Cerebellar nuclear complex (tissue), 1 donor: ENCODE measurements around the gene GNAO1.

ENCODE experiments used
- DNase-seq, 2 experiments: peaks; one replicate each; lab custom pipeline; 2025; lab: John Stamatoyannopoulos, UW

GNAO1 gene

DNA sequence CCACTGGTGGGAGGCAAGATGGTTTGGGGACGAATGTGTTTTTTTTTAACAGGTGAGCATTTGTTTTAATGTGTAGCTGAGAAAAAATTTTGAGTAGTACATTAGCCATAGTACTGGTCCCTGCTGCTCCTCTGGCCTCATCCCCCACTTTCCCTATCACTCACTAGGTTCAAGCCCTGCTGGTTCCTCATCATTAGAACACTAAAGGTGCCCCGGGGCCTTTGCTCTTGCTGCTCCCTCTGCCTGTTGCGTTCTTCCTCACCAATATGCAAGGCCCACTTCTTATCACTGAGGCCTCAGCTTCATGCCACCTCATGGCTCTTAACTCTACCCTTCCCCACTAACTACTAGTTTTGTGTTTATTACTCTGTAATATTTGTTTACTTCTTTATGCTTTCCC lies 74.5 kb downstream of the GNAO1 start:
- no peak for DNase-seq

DNA sequence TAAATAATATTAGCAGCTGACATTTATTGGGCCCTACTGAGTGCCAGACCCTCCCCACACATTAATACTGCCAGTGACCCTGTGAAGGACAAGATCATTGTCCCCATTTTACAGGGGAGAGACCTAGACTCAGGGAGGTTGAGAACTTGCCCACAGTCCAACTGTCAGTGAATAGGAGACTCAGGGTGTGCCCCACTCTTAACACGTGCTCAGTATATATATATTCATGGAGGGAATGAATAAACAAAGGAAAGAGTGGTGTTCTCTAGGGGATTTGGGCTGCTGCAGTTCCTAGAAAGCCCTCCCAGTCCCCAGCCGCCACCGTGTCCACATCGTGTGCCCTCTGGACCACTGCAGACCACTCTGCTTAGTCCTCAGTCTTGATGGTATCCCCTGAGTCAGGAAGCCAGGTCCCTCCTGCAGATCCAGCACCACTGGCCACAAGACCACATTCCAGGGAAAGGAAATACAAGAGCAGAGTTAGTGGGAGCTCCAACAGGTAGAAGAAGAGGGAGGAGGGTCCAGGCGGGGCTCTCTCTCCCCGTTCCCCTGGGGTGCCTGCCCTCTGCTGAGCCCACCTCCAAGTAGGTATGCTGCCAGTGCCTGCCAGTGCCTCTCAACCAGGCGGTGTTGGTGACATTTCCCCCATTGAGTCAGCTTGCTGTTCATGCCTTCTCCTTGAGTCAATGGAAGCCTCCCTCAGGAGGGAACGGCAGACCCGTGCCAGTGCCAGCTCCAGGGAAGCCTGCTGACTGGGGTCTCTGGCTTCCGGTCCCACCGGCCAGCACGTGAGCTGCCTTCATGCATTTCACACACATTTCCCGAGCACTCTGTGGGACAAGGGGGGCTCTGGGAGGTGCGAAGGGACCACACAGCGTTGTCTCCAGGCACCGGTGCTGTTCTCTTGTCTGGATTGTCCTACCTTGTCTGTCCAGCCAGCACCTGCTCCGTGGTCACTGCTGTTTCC lies 75.6 kb downstream of the GNAO1 start:
- no peak for DNase-seq

DNA sequence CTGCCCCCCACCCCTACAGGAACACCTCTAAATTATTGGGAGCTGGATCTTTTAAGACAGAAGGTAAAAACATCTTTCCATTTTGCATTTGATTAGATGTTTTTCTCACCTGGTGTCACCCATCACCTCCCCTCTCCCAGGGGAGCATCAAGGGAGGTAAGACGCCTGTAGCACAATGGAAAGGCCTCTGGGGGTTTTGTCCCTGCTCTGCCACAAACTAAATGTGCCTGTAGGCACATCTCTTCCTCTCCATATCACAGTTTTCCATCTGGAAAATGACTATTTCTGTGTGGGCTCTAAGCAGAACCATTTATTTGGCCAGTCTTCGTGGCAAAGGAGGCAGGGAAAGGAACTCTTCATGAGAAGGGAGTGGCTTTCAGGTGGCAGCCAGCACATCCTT lies 76.6 kb downstream of the GNAO1 start:
- no peak for DNase-seq

DNA sequence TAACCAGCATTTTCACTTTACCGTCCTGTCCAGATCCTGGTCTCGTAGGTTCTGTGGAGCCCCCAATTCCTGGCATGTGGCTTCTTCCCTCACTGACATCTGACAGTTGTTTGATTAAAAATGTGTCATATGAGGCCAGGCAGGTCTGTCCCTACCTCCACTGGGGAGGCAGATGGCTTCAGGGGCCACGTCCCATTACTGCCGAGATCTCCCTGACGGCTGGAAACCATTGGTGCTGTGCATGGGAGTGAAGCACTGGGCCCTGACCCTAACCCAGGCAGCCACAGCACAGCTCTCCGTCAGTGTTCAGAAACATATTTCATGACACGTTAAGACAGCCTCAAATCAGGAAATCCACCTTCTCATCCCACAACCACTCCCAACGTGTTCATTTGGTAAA lies 77.5 kb downstream of the GNAO1 start:
- no peak for DNase-seq

DNA sequence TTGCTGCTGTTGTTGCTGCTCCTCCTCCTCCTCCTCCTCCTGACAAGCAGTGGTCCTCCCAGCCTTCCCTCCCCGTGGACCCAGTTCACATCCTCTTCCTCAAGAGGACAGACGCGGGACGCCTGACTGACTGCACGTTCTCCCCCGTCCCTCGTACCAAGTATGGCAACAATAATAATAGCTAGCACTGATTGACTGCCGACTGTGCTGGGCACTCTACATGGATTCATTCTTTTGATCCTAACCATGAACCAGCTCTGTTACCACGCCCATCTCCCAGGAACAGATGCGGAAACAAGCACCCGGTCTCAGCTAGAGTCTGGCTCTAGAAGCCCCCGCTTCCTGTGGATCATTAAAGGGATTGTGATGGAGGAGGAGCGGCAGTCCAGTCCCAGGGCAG lies 78.0 kb downstream of the GNAO1 start:
- no peak for DNase-seq

DNA sequence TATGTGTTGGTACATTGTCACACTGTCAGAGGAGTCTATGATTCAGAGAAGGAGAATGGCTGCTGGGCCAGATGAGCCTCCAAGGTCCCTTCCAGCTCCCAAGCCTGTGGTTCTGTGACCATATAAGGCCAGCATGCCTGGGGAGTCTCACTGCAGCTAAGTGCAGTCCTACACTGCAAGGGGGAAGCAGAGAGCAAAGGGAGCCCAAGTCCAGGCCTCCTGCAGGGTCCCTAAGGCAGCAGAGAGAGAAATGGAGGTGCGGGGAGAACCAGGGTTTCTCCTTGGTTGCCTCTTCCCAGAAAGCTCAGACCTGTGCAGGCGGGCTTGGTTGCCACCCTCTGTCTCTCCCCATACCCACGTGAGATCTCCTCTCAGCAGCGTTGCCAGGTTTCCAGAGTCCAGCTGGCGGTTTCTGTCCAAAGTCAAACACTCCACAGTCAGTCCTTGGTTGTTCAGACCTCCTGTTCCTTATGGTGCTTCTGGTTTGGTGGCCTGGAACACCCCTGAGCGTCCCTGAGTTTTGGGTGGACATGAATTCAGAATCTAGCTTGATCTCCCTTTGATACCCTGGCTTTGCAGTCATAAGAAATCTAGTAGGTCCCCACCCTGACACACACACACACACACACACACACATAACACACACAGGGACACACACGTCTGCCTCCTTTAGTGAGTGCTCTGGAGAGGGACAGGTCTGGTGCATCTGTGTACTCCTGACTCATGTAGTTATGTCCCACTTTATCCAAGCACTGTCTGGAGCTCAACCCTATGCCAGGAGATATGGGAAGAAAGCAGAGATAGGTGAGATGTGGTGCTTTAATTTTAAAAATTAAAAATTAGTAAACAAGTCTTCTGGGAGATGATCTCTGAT lies 78.8 kb downstream of the GNAO1 start:
- peak; percentile 31 to 81 for DNase-seq

DNA sequence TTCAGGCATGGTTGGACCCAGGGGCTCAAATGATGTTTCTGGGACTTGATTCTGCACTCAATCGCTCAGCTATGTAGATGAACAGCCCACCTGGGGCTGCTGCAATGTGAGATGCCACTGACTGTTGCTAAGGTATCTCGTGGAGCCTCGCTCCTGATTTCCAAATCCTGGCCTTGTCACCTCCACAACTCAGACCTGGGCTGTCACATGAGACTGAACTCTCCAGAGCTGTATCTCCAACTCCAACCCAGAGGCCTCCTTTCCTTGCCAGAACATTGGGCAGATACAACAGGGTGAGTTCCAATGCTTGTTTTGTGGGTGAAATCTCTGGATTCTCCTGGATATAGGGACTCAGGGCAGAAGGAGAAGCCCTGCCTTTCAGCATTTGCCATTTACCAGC lies 79.5 kb downstream of the GNAO1 start:
- DNase-seq = no peak

DNA sequence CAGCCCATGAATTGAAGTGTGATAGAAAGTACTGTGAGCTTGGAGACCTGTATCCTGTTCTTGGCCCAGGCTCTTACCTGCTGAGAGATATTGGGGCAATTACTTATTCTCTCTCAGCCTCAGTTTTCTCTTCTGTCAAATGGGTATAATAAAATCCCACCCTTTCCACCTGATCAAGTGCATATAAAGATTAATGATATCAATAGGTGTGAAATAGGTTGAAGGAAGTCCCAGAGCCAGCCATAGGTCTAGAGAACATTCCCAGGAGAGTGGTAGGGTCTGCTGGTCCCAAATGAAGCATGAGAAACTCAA lies 81.2 kb downstream of the GNAO1 start:
- DNase-seq = no peak

DNA sequence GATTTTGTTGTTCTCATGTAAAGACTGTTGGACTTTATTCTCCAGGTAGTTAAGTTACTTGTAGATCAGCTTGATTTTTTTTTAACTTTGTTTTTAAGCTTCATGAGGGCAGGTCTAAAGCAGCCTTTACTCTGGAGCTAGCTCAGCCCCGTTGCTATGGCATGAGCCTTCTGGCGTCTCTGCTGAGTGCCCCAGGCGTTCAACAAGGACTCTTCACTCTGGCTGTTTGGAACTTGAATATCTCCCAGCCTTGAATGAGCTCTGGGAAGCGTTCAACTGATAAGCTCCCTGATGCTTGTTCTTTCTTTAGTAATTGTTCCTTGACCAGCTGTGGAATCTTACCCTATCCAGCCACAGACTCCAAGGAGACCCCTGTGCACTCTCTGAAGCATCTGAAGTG lies 82.3 kb downstream of the GNAO1 start:
- DNase-seq = no peak

DNA sequence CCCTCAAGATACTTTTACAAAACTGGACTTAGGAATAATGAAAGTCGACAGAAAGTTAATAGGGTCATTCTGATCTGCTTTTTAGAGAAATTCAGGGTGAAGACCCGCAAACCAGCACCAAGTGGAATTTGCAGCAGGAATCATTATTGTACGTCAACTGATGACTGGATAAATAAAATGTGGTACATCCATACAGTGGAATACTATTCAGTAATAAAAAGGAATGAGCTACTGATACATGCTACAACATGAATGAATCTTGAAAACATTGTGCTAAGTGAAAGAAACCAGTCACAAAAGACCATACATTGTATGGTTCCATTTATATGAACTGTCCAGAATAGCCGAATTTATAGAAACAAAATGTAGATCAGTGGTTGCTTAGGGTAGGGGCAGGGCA lies 83.1 kb downstream of the GNAO1 start:
- no peak for DNase-seq

DNA sequence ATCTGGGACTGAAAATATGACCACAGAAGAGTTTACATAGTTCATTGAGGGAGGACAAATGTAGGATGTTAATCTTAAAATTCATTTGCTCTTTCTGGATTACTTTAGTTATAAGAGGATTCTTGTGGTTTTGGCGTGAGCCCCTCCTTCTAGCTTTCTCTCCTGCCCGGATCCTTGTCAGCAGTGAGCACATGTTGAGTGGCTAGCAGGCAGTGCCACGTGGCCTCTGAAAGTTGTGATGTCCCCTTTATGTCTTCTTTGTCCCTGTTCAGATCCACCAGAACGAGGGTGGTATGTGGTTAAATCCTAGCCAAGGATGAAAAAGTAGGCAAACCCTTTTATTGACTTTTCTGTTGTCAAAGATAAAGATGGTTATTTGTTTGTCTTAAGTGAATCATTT lies 83.8 kb downstream of the GNAO1 start:
- no peak for DNase-seq

DNA sequence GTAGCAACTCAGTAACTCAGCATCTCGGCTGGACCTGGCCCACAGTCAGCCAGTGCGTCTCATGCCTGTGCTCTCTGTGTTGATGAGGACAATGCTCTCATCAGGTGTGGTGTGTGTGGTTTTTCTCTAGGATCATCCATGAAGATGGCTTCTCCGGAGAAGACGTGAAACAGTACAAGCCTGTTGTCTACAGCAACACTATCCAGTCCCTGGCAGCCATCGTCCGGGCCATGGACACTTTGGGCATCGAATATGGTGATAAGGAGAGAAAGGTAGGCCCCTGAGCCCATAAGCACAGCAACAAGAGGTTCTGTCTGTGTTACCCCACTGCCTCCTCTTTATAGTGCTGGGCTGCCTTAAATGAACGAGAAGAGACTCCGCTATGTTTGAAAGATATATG lies 84.5 kb downstream of the GNAO1 start:
- no peak for DNase-seq

DNA sequence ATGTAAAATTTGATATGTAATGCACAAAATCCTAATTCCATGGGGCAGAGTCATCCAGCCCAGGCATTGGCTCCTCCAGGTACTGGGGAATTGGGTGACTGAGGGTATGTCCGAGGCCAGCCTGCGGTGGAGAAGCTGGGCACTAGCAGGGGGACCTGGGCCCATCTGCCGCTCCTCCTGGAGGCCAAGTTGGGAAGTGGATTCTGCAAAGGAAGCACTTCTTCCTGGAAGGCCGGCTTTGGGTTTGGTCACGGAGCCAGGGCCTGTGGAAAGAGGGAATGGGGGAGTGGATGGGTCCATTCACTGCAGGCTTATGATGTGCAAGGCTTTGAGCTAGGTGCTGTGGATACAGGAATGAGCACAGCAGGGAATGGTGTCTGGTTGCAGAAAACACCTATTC lies 85.8 kb downstream of the GNAO1 start:
- DNase-seq = peak in 1 of 2 experiments; percentile 38

DNA sequence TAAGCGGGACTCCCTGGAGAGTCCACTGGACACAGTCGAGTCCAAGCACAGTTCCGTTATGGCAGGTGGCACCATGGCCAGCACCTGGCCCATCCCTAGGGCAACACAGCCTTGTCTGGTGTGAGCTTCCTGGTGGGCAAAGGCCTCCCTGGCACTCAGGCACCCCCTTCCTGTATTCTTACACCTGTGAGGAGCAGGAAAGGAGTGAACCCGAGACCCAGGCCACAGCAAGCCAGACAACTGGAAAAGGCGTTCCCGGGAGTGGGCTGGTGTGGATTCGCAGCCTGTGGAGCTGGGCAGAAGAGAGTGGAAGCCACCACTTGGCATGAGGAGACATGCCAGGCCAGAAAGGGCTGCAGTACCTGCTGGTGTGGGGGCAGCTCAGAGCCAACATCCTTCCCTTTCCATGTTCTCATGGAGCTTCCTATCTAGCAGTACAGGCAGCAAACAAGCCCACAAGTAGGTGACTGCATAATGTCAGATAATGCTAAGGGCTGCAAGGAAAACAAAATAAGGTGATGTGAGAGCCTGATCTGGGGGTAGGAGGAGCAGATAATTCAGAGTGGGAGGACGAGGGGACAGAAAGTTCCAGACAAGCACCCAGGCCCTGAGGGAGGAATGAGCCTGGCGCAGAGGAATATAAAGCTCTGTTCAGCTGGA lies 87.0 kb downstream of the GNAO1 start:
- no peak for DNase-seq

DNA sequence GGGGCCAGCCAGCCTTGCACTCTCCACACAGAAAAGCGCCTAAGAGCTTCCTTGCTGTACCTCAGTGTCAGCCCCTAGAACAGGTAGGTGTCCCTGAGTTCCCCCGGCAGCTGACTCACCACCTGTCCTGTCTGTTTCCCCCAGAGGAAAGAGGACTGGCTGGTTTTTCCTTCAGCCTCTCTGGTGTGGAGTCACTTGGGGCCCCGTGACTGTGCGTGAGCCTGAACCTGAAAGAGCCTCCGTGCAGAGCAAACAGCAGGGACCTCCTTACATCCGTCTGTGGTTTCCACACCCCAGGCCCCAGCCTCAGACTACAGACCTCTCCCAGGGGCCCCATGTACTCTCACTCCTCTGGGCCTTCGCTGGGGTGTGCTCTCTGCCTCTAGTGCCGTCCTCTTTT lies 87.8 kb downstream of the GNAO1 start:
- no peak for DNase-seq

DNA sequence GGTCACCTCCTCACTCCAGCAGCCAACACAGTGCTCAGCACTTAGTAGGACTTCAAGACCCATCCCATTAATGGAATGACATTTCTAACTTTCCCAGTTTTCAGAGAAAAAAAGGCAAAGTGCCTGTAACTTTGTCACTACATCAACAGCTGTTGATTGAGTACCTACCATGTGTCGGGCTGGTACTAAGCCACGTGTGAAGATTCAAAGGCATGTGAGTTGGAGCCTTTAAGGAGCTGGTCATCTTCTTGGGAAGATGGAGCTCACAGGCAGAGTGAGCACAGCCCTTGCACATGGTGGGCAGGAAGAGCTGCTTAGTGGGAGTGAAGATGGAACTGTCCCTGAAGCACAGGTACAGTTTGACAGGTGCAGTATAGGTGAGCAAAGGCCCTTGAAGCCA lies 88.6 kb downstream of the GNAO1 start:
- DNase-seq = no peak

DNA sequence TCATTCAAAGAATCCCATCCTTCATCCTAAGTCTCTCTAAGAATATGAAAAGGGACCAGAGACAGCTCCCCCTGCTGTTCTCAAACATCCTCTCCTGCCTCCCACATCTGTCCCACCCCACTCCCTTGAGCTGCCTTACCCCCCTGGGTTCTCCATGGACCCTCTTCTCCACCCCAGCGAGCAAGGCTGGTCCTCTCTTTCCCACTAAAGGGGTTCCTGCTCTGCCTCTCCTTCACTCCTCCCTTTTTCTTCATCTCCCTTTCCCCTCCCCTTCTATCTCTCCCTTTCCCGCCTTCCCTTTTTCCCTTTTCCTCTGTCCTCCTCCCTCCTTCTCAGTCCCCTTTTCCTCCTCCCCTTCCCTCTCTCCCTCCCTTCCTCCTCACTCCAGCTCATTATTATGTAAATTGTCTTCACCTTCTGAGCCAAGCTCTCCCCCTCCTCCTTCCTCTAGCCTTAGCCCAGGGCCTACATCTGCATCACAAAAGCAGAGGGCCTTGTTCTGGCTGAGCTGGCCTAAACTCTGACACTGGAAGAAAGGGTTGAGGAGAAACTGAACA lies 90.0 kb downstream of the GNAO1 start:
- no peak for DNase-seq

DNA sequence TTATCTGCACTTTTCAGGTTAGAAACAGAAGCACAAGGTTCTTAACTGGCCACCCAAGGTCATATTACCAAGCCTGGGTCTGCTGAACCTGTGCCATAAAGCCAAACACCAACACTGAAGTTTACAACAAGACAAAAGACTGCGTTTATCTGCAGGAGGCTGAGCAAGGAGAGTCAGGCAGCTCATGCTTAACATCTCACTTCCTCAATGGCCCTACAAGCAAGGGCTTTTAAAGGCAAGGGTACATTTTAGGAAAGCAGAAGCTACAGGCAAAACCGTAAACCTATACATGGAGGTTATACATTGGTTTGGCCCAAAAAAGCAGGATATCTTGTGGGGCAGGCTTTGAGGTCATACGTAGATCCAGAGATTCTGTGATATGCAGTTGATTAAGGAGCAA lies 91.2 kb downstream of the GNAO1 start:
- DNase-seq = no peak

DNA sequence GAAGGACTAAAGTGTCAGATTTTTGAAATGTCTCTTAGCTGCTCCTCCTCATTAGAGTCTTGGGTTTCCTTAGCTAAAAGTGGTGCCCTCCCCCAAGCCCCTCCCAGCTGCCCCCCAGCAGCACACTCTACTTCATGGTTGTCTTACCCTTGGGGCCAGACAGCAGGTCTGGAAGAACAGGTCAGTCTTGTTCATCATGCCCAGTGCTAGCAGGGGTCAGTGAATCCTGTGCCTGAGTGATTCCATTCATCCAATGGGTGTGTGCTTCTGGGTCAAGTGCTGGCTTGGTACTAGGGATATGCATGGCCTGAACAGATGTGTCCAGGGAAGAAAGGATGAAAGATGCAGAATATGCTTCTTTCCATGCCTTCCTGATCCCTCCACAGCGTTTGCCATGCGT lies 93.2 kb downstream of the GNAO1 start:
- no peak for DNase-seq

DNA sequence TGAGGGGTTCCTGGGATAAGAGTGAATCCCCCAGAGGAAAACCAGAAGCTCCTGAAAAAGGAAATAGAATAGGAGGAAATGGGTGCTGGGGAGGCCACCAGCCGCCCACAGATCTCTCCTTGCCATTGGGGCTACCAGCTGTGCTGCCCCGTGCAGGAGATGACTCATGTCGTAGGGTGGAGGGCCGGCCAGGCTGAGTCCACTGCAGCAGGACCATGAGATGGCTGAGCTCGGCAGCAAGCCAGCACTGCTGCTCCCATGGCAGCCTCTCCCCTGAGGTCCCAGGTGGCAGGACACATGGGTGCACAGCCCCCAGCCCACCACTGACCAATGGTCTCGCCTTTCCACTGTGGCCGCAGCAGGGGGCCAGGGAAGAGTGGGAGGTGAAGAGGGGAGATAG lies 95.5 kb downstream of the GNAO1 start:
- DNase-seq = no peak

DNA sequence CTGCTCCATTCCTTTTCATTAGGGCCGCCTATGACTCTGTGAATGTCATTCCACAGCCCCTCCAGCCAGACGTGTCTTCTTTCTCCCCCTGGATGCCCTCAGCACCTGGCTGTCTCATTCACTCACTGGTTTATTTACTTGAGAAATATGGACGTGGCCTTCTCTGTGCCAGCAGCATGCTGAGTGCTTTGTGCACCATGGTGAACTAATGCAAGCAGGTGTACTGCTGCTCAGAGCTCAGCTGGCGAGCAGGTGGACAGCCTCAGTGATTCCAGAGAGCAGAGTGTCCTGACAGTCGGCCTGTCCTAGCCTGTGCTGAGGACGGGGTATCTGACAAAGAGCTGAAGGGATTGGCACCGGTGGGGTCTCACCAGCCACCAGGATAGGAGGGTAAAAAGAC lies 96.7 kb downstream of the GNAO1 start:
- peak in 1 of 2 experiments; percentile 22 for DNase-seq

DNA sequence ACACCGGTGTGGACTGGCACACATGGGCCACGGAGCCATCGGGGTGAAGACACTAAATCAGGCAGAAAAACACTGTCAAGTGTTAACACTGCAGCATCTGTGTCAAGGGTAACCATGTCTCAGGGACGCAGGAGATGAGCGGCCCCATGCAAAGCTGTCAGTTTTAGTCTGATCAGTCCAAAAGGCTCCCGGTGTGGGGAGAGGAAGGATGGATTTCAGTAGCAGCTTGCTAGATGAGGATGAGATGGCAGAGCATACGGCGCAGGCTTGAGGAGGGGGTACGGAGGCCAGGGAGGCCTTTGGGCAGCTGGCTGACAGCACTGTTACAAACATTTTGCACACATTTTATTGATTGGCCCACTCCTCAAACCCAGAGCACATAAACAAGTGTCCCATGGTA lies 98.1 kb downstream of the GNAO1 start:
- DNase-seq = no peak
